Astrocyte (in vitro differentiated cells and primary cell): ENCODE results near the gene PAX3. TPM values are rescaled to one million over a fixed set of nuclear protein-coding genes. Genes with fewer than 3 reads are reported as not detected.

Experiments
- DNase-seq: peaks from one replicate; pipeline ENCODE4 v3.0.0-alpha.2; 2010; ENCODE audit warnings: low read depth
- FAIRE-seq: peaks from 2 replicates; lab custom pipeline; 2011; peaks lifted over from hg19 to GRCh38; lab: Jason Lieb, UNC
- H2AFZ ChIP-seq: 2 replicates; pipeline ENCODE4 v1.6.0; 2012; ENCODE audit warnings: low read depth, low read length, inconsistent platforms
- H3K27ac ChIP-seq: 2 replicates; pipeline ENCODE4 v1.5.1; 2011; ENCODE audit warnings: low read depth, low read length, inconsistent platforms
- H3K27me3 ChIP-seq: 2 replicates; pipeline ENCODE4 v1.6.0; 2011; ENCODE audit warnings: low read length, inconsistent platforms; ENCODE audit not compliant: insufficient read depth
- H3K36me3 ChIP-seq: 2 replicates; pipeline ENCODE4 v1.5.1; 2011; ENCODE audit warnings: low read length, inconsistent platforms; ENCODE audit not compliant: insufficient read depth
- H3K4me1 ChIP-seq: 2 replicates; pipeline ENCODE4 v1.5.1; 2011; ENCODE audit warnings: low read length, inconsistent platforms; ENCODE audit not compliant: insufficient read depth
- H3K4me2 ChIP-seq: 2 replicates; pipeline ENCODE4 v1.6.0; 2012; ENCODE audit warnings: low read length, inconsistent platforms
- H3K4me3 ChIP-seq: 2 replicates; pipeline ENCODE4 v1.5.1; 2011; ENCODE audit warnings: low read depth, mild to moderate bottlenecking, low read length, inconsistent platforms; ENCODE audit not compliant: insufficient read depth
- H3K79me2 ChIP-seq: 2 replicates; pipeline ENCODE4 v1.6.0; 2012; ENCODE audit warnings: mild to moderate bottlenecking, low read length, inconsistent platforms; ENCODE audit not compliant: insufficient read depth
- H3K9ac ChIP-seq: 2 replicates; pipeline ENCODE4 v1.6.0; 2012; ENCODE audit warnings: mild to moderate bottlenecking, low read length, inconsistent platforms
- H3K9me3 ChIP-seq: 2 replicates; pipeline ENCODE4 v1.5.1; 2012; ENCODE audit warnings: low read depth, mild to moderate bottlenecking, low read length, inconsistent platforms; ENCODE audit not compliant: insufficient read depth
- H4K20me1 ChIP-seq: 2 replicates; pipeline ENCODE4 v1.6.0; 2012; ENCODE audit warnings: low read length, inconsistent platforms; ENCODE audit not compliant: insufficient read depth
- H3K27ac Mint-ChIP-seq: one replicate; pipeline ENCODE4 v1.8.0; 2021; ENCODE audit warnings: mild to moderate bottlenecking, mixed read lengths; ENCODE audit not compliant: unreplicated experiment
- H3K27me3 Mint-ChIP-seq: one replicate; pipeline ENCODE4 v1.8.0; 2021; ENCODE audit warnings: low read depth, mixed read lengths; ENCODE audit not compliant: unreplicated experiment
- H3K36me3 Mint-ChIP-seq: one replicate; pipeline ENCODE4 v1.8.0; 2021; ENCODE audit warnings: low read depth, mixed read lengths; ENCODE audit not compliant: unreplicated experiment
- H3K4me1 Mint-ChIP-seq: one replicate; pipeline ENCODE4 v1.8.0; 2021; ENCODE audit warnings: low read depth, mixed read lengths; ENCODE audit not compliant: unreplicated experiment
- H3K4me3 Mint-ChIP-seq: one replicate; pipeline ENCODE4 v1.8.0; 2021; ENCODE audit warnings: mild to moderate bottlenecking, moderate library complexity, mixed read lengths; ENCODE audit not compliant: unreplicated experiment
- H3K9me3 Mint-ChIP-seq: one replicate; pipeline ENCODE4 v1.8.0; 2021; ENCODE audit warnings: mild to moderate bottlenecking, mixed read lengths; ENCODE audit not compliant: unreplicated experiment
- CTCF ChIP-seq: IDR thresholded peaks from 2 replicates; pipeline ENCODE4 v1.5.1; 2011; ENCODE audit warnings: low read depth, mild to moderate bottlenecking, inconsistent platforms, low read length, moderate library complexity; ENCODE audit not compliant: insufficient read depth
- EZH2 ChIP-seq: IDR thresholded peaks from 2 replicates; pipeline ENCODE4 v1.6.1; 2012; ENCODE audit warnings: mild to moderate bottlenecking, low read length, inconsistent platforms; ENCODE audit not compliant: insufficient read depth
- total RNA-seq: library from RNA; stranded (reverse); gene quantifications from 2 replicates; pipeline ENCODE4 v1.2.1, GENCODE V29; 2021

Gene PAX3
- total RNA-seq, 1 donor from 2014 or later: not detected

DNA sequence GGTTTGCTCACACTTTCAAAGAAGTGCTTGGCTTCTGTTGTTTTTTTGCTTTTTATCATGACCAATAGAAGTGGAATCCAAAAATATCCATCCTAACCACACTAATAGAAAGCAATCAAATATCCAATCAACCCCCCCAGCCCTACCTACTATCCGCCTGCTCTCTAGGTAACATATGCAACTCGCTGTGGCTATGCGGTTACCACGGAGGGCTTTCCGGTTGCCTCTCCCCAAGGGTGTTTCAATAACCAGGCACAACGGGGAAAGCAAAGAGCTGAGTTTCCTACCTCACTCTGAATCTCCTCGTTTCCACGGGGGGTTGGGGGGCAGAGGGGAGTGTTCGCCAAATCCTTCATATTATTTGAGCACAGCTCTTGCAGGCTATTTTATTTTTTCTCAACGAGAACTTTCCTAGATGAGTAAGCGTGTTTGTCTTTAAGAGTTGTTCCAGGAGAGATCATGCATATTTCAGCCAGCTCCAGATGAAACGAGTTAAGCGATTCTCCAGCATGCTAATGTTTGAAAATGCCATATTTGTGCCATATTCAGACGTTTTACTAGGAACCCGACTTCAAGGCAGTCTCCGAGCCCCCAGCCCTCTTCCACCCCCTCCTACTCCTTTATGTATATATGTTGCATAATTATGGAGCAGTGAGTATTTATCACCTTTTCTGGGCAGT is 30.3 kb downstream of the PAX3 start:
- H3K4me1 ChIP-seq: peaks cover 2% of the 10 kb centered on the region
- Mint-ChIP-seq H3K4me1 (peaks cover 10% of the 10 kb centered on the region), H3K9me3 (no peaks in the 10 kb centered on the region), H3K36me3 (no peaks in the 10 kb centered on the region), H3K27me3 (peaks cover 25% of the 10 kb centered on the region), H3K27ac (no peak overlapping the region), H3K4me3 (no peak overlapping the region)
- H3K4me2 ChIP-seq: peak overlapping the region; percentile 64
- FAIRE-seq (no peak), DNase-seq (no peak)
- H3K36me3 ChIP-seq: no peaks in the 10 kb centered on the region
- TF ChIP-seq CTCF: no peak
- TF ChIP-seq EZH2: no peak
- H3K9me3 ChIP-seq: no peaks in the 10 kb centered on the region
- no peaks in the 10 kb centered on the region for H3K27me3 ChIP-seq
- peaks cover 8% of the 10 kb centered on the region for H4K20me1 ChIP-seq
- no peak overlapping the region for H2AFZ ChIP-seq
- no peak overlapping the region for H3K4me3 ChIP-seq
- no peak overlapping the region for H3K9ac ChIP-seq
- H3K79me2 ChIP-seq: no peaks in the 10 kb centered on the region
- H3K27ac ChIP-seq: no peak overlapping the region

DNA sequence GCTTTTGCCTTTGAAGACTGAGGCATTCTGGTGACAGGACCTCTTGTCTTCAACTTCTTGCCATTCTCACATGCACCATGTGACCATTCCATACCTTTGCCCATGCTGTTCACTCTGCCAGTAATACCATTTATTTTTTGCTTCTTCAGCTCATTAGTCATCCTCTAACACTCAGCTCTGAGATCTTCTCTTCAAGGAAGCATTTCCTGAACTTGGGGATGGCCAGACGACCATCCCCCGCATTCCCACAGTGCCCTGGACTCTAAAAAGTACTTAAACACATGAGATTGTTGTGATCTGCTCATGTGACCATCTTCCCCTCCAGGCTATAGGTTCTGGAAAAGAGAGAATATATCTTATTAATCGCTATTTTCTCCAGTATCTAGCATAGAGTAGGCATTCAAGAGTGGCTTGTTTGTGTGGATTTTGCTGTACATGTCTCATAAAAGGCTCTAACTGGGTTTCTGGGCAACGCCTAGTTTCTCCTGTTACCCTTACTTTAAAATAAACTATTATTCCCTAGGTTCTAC is 33.9 kb downstream of the PAX3 start:
- Histone ChIP-seq H2AFZ (no peak overlapping the region), H3K9me3 (no peaks in the 10 kb centered on the region), H3K4me3 (no peak overlapping the region), H3K36me3 (no peaks in the 10 kb centered on the region), H4K20me1 (peaks cover 4% of the 10 kb centered on the region), H3K9ac (no peak overlapping the region), H3K27ac (no peak overlapping the region), H3K4me1 (peaks cover 2% of the 10 kb centered on the region), H3K4me2 (no peak overlapping the region), H3K27me3 (no peaks in the 10 kb centered on the region), H3K79me2 (no peaks in the 10 kb centered on the region)
- H3K4me1 Mint-ChIP-seq: peaks cover 12% of the 10 kb centered on the region
- DNase-seq (no peak), FAIRE-seq (no peak)
- H3K27me3 Mint-ChIP-seq: peaks cover 2% of the 10 kb centered on the region
- TF ChIP-seq EZH2: no peak
- TF ChIP-seq CTCF: no peak
- H3K27ac Mint-ChIP-seq: peak overlapping the region; percentile 28
- no peaks in the 10 kb centered on the region for H3K36me3 Mint-ChIP-seq
- no peaks in the 10 kb centered on the region for H3K9me3 Mint-ChIP-seq
- H3K4me3 Mint-ChIP-seq: no peak overlapping the region

DNA sequence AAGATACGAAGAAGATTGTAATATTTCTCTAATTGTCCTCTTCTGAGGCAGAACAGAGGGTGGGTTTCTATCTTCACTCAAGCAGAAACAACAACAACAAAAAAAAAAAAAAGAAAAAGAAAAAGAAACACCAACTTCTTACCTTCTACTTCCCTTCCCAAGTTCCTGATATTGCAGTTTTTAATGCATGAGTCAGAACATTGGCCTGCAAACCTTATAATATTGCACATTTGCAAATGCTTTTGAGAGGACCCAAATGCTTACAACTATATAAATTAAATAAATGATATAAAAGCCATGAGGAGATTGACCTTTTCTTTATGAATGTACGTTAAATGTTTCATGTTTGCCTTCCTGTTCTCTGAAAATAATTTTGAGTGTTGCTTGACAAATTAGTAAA is 37.3 kb downstream of the PAX3 start:
- Mint-ChIP-seq H3K36me3 (no peaks in the 10 kb centered on the region), H3K27ac (no peak overlapping the region), H3K27me3 (peaks cover 3% of the 10 kb centered on the region), H3K4me3 (no peak overlapping the region), H3K4me1 (peaks cover 9% of the 10 kb centered on the region), H3K9me3 (no peaks in the 10 kb centered on the region)
- no peaks in the 10 kb centered on the region for H3K9me3 ChIP-seq
- H4K20me1 ChIP-seq: no peaks in the 10 kb centered on the region
- FAIRE-seq (no peak), DNase-seq (no peak)
- H3K27me3 ChIP-seq: no peaks in the 10 kb centered on the region
- H3K9ac ChIP-seq: no peak overlapping the region
- H3K4me2 ChIP-seq: no peak overlapping the region
- no peak overlapping the region for H3K4me3 ChIP-seq
- H2AFZ ChIP-seq: no peak overlapping the region
- peaks cover 2% of the 10 kb centered on the region for H3K4me1 ChIP-seq
- H3K27ac ChIP-seq: no peak overlapping the region
- no peaks in the 10 kb centered on the region for H3K36me3 ChIP-seq
- H3K79me2 ChIP-seq: peaks cover 3% of the 10 kb centered on the region
- TF ChIP-seq EZH2 (no peak), CTCF (no peak)
